KMS-11 (cell line): ENCODE results near the gene TBCD.

ENCODE experiments used
- H2AFZ ChIP-seq: fragments of 200-600 bp; sonication (generic); 2 replicates; pipeline ENCODE4 v1.6.1; 2016; ENCODE audit warnings: antibody characterized with exemption, mixed run types, low read depth
- H3K27ac ChIP-seq: fragments of 200-600 bp; sonication (generic); 2 replicates; pipeline ENCODE4 v1.6.1; 2016; ENCODE audit warnings: mild to moderate bottlenecking, mixed run types
- H3K27me3 ChIP-seq: fragments of 200-600 bp; sonication (generic); 2 replicates; pipeline ENCODE4 v1.6.1; 2017; ENCODE audit warnings: mild to moderate bottlenecking, low read depth, mixed run types, moderate library complexity; ENCODE audit not compliant: insufficient read depth
- H3K36me3 ChIP-seq: fragments of 200-600 bp; sonication (generic); 2 replicates; pipeline ENCODE4 v1.6.1; 2017; ENCODE audit warnings: mild to moderate bottlenecking, mixed run types; ENCODE audit not compliant: insufficient read depth
- H3K4me1 ChIP-seq: fragments of 200-600 bp; sonication (generic); 2 replicates; pipeline ENCODE4 v1.6.1; 2016; ENCODE audit warnings: mild to moderate bottlenecking, low read depth, mixed run types; ENCODE audit not compliant: poor library complexity, severe bottlenecking
- H3K4me2 ChIP-seq: fragments of 200-600 bp; sonication (generic); 2 replicates; pipeline ENCODE4 v1.7.0; 2016; ENCODE audit warnings: mild to moderate bottlenecking, mixed run types
- H3K4me3 ChIP-seq: fragments of 200-600 bp; sonication (generic); IDR thresholded peaks from 2 replicates; pipeline ENCODE4 v1.6.1; 2017; ENCODE audit warnings: low read depth, low read length, mixed read lengths; ENCODE audit not compliant: insufficient read depth
- H3K79me2 ChIP-seq: fragments of 200-600 bp; sonication (generic); 2 replicates; pipeline ENCODE4 v1.6.1; 2016; ENCODE audit warnings: low read depth, mixed run types; ENCODE audit not compliant: insufficient read depth
- H3K9ac ChIP-seq: fragments of 200-600 bp; sonication (generic); 2 replicates; pipeline ENCODE4 v1.6.1; 2016; ENCODE audit warnings: mild to moderate bottlenecking, mixed run types
- H4K20me1 ChIP-seq: fragments of 200-600 bp; sonication (generic); 2 replicates; pipeline ENCODE4 v1.6.1; 2016; ENCODE audit warnings: mild to moderate bottlenecking, mixed run types; ENCODE audit not compliant: insufficient read depth
- TF ChIP-seq, protein P1 (sequence below): fragments of 200-600 bp; sonication (generic); conservative IDR thresholded peaks from 2 replicates; pipeline ENCODE4 v1.6.1; 2017; ENCODE audit warnings: low read depth, mild to moderate bottlenecking, antibody characterized with exemption, low read length, moderate library complexity, mixed read lengths

Gene TBCD

DNA sequence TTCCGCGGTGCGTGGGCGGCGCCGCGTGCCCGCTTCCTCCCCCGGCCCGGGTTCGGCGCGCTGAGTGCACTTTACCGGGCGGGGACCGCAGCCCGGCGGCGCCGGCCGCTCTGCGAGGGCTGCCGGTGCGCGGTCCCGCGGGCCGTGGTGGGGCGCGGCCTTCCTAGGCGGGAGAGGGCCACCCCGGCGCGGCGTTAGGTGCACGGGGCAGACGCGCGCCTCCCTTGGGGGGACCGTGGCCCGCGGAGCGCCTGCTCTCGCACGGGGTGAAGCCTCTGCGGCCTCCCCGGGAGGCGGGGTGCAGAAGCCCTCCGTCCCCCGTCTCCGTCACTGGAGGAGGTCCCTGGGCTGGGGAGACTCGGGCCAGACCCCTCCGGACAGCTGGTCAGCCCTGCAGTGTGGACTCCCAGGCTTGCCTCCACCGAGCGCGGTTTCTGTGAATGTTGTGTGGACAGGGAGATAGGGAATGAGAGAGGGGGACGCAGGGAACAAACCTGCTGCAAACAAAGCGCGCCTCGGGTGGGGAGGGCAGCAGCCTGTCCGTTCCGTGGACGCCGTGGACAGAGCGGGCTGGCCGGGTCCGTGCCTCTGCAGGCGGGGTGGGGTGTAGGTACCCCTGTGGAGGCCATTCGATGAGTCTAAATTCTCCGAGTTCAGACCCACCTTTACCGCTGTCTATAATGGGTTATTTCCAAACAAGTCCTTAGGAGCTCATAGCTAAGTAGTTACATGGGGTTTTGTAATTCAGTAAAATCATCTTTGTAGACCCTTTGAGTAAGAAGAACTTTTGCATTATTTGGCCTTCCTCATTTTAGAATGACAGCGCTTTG, 721 bp downstream of the TBCD start:
- Histone ChIP-seq H3K27ac (peak overlapping the region; percentile 72), H3K27me3 (no peaks in the 10 kb centered on the region), H3K79me2 (peaks cover 38% of the 10 kb centered on the region), H3K4me3 (no peak overlapping the region), H3K9ac (peak overlapping the region; percentile 55; the same call in 1 of the 2 replicates), H2AFZ (peak overlapping the region; percentile 98), H3K4me1 (peaks cover 24% of the 10 kb centered on the region), H3K4me2 (peak overlapping the region; percentile 81), H3K36me3 (no peaks in the 10 kb centered on the region), H4K20me1 (peaks cover 4% of the 10 kb centered on the region; the same call in 1 of the 2 replicates)
- TF ChIP-seq, protein P1, sequence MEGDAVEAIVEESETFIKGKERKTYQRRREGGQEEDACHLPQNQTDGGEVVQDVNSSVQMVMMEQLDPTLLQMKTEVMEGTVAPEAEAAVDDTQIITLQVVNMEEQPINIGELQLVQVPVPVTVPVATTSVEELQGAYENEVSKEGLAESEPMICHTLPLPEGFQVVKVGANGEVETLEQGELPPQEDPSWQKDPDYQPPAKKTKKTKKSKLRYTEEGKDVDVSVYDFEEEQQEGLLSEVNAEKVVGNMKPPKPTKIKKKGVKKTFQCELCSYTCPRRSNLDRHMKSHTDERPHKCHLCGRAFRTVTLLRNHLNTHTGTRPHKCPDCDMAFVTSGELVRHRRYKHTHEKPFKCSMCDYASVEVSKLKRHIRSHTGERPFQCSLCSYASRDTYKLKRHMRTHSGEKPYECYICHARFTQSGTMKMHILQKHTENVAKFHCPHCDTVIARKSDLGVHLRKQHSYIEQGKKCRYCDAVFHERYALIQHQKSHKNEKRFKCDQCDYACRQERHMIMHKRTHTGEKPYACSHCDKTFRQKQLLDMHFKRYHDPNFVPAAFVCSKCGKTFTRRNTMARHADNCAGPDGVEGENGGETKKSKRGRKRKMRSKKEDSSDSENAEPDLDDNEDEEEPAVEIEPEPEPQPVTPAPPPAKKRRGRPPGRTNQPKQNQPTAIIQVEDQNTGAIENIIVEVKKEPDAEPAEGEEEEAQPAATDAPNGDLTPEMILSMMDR: no peak

DNA sequence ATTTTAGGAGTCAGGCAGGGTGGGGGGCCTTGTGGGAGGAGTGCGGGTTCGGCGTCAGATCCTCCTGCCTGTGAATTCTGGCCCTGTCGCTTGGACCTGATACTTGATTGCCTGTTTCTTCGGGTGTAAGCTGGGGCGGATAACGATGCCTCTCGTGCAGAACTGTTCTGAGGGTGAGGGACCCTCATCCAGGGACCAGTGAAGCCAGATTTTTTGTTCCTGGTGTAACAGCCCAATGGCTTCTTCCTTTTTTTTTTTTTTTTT, 1.3 kb downstream of the TBCD start:
- Histone ChIP-seq H3K4me3 (no peak overlapping the region), H3K79me2 (peaks cover 38% of the 10 kb centered on the region), H3K27me3 (no peaks in the 10 kb centered on the region), H2AFZ (no peak overlapping the region), H3K4me1 (peaks cover 24% of the 10 kb centered on the region), H3K4me2 (peak overlapping the region; percentile 81), H3K27ac (no peak overlapping the region), H3K36me3 (no peaks in the 10 kb centered on the region), H3K9ac (peak overlapping the region; percentile 55; the same call in 1 of the 2 replicates), H4K20me1 (peaks cover 4% of the 10 kb centered on the region; the same call in 1 of the 2 replicates)
- TF ChIP-seq, protein P1: no peak

DNA sequence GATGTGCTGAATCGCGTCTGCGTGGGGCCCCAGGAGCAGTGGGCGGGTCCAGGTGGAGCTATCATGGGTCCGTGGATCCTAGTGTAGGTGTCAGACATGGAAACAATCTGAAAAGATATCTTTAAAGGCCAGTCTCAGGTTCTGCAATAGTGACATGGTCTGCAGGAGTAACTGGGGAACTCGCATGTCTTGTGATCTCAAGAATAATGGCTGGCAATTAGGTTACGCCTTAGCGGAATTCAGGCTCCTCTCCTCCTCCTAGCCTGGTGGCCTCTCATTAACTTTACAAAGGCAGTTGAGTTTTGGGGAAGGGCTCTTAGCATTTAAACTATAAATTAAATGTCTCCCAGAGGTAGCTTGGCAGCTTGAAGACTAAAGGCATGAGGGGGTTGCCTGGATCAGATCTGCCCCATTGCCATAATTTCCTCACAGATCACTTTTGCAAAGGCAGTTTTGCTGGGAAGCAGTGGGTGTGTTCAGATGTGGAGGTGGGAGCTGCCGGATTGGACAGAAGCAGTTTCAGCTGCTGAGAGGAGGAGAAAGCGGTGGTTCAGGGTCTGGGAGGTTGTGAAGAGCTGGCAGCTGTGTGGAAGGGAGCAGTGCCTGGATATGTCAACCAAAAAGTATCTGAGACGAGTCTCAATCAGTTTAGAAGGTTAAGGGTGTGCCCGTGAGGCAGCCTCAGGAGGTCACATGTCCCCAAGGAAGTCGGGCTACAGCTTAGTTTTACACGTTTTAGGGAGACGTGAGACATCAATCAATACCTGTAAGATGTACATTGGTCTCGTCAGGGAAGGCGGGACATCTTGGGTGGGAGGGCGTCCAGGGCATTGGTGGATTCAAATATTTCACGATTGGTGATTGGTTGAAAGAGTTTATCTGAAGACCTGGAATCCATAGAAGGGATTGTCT, 2.7 kb downstream of the TBCD start:
- H3K36me3 ChIP-seq: no peaks in the 10 kb centered on the region
- H3K27me3 ChIP-seq: no peaks in the 10 kb centered on the region
- peaks cover 4% of the 10 kb centered on the region; the same call in 1 of the 2 replicates for H4K20me1 ChIP-seq
- no peak overlapping the region for H3K9ac ChIP-seq
- H3K4me3 ChIP-seq: no peak overlapping the region
- H3K4me2 ChIP-seq: no peak overlapping the region
- peaks cover 24% of the 10 kb centered on the region for H3K4me1 ChIP-seq
- no peak overlapping the region for H3K27ac ChIP-seq
- no peak overlapping the region for H2AFZ ChIP-seq
- H3K79me2 ChIP-seq: peaks cover 38% of the 10 kb centered on the region
- TF ChIP-seq, protein P1: no peak

DNA sequence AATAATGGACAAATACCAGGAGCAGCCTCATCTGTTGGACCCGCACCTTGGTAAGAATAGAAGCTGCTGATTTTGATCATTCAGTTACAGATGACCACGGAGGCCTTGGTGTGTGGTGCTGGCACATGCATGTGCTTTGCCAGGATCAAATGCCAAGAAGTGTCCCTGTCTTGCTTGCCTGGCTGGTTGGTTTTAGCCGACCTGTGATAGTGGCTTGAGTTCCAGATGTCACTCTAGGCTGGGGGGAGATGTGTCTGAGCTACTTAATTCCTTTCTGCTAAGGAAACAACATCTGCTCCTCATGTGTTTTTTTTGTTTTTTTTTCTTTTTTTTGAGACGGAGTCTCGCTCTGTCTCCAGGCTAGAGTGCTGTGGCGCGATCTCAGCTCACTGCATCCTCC, 4.3 kb downstream of the TBCD start:
- Histone ChIP-seq H3K4me1 (peaks cover 24% of the 10 kb centered on the region), H3K27me3 (no peaks in the 10 kb centered on the region), H3K27ac (no peak overlapping the region), H3K79me2 (peaks cover 38% of the 10 kb centered on the region), H3K4me3 (no peak overlapping the region), H2AFZ (no peak overlapping the region), H4K20me1 (peaks cover 4% of the 10 kb centered on the region; the same call in 1 of the 2 replicates), H3K4me2 (no peak overlapping the region), H3K36me3 (no peaks in the 10 kb centered on the region), H3K9ac (no peak overlapping the region)
- TF ChIP-seq, protein P1: no peak
